ENCODE results near the gene PRKN.

GRCh38 chr6:162147281-162147680 lies 580.3 kb downstream of the PRKN start:
- TF ChIP-seq CTCF (IDR thresholded peaks at IDR 0.05) (no peak), POLR2AphosphoS5 (IDR thresholded peaks at IDR 0.05) (no peak)
